Smooth muscle cell of the brain vasculature (primary cell): ENCODE measurements around the gene FGF4.

Experiments
- DNase-seq: peaks from one replicate; pipeline ENCODE4 v3.0.0-alpha.2; 2012; ENCODE audit warnings: low read depth, low spot score

FGF4 gene

DNA sequence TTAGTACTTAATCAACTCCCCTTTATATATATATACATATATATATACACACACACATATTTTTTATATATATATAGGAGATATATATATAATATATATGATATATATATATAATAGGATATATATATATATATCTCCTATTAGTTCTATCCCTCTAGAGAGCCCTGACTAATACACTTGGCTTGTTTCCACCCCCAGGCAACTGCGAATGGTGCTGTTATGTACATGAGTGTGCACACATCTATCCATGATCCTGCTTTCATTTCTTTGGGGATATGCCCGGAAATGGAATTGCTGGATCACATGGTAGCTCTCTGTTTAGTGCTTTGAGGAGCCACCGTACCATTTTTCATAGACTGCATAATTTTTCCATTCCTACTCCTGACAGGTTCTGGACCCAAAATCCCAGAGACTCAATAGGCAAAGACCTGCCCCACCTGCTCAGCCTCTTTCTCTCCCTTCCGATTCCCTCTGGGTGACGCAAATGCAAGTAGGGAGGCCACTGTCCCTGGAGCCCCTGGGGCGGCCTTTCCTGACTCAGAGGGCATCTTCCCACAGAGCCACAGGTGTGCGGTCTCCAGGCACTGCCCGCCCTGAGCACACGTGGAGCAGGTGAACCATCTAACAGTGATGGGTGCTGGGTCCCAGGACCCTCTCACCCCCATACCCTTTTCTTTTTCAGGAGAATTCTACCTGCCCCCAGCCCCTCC, 32.1 kb upstream of the FGF4 start:
- DNase-seq = no peak

- no peak for DNase-seq
Observed at GRCh38 chr11:69804769-69805508, 29.8 kb upstream of the FGF4 start.

GRCh38 chr11:69803604-69804218, 28.6 kb upstream of the FGF4 start:
- no peak for DNase-seq

GRCh38 chr11:69803022-69803421, 27.9 kb upstream of the FGF4 start:
- DNase-seq = no peak

DNA sequence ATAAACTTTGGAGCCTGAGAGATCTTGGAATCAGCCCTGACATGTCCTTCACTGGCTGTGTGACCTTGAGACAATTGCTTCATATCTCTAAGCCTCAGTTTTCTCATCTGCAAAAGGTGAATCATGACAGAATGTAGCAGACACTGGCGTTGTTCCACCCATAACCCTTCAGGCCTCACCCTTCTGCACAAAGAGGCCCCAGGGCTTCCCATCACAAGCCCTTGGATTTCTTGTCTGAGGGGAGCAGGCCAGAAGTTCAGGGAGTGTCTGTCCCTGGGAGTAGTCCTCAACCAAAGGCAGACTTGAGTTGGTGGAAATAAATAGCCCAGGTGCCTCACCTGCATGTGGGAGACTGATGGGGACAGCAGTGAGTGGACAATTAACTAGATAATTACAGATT, 27.4 kb upstream of the FGF4 start:
- DNase-seq = no peak

DNA sequence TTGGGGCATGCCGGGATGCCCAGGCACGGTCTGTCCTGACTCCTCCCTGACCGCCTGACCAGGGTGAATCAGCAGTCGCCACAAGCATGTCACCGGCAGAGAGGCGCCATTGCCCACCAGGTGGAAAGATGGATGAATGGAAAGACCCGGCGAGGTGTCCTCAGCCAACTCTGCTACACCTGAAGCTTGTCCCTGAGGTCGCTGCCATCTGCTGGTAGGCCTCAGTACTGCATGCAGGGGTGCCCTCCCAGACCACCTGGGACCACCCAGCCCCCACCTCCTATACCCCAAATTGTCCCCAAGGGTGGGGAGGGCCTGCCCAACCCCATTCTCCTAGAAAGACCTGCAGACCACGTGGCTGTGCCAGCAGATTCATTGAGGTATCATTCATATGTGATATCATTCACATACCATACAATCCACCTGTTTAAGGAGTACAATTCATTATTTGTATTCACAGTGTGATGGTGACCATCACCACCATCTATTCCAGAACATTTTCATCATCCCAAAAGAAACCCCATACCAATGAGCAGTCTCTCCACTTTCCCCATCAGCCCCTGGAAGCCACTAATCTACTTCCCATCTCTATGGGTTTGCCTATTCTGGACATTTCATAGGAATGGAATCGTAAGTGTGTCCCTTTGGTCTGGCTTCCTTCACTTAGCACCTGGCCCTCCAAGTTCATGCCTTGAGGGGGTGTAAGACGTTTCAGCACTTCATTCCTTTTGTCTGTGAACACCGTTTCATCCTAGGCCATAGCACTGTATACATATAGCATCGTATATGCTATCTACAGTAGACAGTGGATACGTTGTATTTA, 26.6 kb upstream of the FGF4 start:
- no peak for DNase-seq

GRCh38 chr11:69800278-69800677, 25.1 kb upstream of the FGF4 start:
- DNase-seq = no peak

GRCh38 chr11:69799582-69799981, 24.4 kb upstream of the FGF4 start:
- no peak for DNase-seq

- no peak for DNase-seq
Observed at GRCh38 chr11:69799097-69799496, 24.0 kb upstream of the FGF4 start.

GRCh38 chr11:69797737-69798528, 22.8 kb upstream of the FGF4 start:
- no peak for DNase-seq

GRCh38 chr11:69797156-69797555, 22.0 kb upstream of the FGF4 start:
- DNase-seq = no peak

- no peak for DNase-seq
Observed at GRCh38 chr11:69796063-69796462, 20.9 kb upstream of the FGF4 start.

- DNase-seq = no peak
Observed at GRCh38 chr11:69791276-69792180, 16.4 kb upstream of the FGF4 start.

DNA sequence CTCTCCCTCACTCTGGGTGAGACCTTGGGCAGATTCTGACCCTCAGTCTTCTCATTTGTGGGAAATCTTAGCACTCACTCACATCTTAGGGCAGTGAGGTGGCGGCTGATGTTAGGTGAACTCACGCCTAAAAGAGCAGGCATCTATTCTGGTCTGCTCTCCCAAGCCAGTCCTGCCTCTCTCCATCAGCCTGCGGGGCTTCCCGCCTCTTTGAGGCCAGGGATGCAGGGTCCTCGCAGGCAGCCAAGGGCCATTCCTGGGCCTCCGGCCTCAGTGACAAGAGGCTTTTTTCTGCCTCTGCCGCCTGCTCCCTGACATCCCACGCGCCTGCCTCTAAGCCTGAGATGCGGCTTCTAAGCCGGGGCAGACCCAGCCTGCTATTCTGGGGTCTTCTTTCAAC, 13.8 kb upstream of the FGF4 start:
- no peak for DNase-seq

GRCh38 chr11:69787906-69788305, 12.8 kb upstream of the FGF4 start:
- no peak for DNase-seq

DNA sequence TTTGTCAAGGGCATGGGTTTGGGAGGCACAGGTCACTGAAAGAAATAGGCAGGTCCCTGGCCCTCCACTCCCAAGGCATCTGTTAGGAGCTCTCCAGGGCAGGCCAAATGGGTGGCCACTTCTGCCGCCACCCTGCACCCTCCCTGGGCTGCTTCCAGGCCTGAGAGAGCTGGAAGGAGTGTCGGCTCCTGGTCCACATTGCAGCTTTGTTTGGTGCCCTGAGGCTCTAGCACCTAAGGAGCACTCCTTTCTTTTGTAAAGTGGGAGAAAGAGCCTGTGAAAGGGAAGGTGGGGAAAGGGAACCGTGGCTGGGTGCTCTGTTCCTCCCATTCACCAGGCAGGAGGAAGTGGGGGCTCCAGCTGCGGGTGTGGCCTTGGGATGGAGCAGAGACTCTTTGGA, 12.3 kb upstream of the FGF4 start:
- DNase-seq = no peak

DNA sequence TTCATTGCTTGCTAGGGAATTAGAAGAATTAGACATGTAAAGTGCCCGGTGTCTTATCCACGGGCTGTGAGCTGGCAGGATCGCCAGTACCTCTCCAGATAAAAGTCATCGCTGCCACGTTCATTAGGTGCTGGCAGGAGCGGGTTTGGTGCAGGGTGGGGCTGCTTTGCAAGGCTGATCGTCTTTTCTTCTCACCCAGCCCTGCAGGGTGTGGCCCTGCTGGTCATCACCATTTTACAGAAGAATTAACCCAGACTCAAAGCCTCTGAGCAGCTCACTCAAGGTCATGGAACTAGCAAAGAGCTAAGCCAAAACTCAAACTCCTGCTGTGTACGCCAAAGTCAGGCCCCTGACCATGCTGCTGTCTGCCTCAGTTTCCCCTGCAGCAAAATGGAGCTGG, 6.1 kb upstream of the FGF4 start:
- DNase-seq = no peak

DNA sequence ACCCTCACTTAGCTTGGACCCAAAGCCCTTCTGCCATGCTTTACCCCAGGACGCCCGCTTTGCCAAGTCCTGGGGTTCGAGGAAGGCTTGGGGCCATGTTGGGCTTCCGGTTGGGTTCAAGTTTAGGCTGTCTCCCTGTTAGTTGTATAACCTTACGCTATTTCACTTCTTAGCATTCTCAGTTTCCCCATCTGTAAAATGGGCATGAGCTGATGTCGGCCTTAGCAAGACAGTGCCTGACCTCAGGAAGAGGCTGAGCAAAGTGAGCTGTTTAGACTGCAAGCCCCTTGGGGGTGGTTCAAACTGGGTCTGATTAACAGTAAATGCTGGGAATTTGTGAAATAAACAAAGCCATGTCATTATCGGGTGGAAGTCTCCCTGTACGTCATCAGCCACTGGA, 3.2 kb upstream of the FGF4 start:
- no peak for DNase-seq

DNA sequence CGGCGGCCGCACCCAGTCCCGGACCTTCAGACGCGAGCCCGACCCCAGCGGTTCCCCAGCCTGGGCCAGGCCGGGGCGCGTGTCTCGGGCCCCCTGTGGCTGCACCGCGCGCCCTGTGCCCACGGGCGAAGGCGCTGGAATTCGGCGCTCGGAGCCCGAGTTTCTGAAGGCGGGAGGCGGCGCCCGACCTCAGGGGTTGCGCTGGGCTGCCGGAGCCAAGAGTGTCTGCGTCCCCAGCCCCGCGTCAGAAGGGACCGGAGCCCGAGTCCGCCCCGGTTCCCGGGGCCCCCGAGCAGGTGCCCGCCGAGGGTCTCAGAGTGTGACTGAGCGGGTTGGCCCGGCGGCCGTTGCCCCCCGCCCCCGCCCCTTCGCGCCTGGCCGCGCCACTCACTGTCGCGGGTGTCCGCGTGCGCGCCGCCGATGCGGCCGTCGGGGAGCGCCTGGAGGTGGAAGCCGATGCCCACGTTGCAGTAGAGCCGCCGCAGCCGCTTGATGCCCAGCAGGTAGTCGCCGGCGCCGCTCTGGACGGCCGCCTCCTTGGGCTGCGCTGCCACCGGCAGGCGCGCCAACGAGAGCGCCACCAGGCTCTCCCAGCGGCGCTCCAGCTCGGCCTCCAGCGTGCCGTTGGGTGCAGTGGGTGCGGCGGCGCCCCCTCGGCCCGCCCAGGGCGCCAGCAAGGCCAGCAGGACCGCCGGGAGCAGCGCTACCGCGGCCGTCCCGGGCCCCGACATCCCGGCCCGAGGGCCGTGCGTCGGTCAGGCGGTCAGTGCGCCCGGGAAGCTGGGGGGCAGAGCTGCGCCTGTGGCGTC, 583 bp downstream of the FGF4 start:
- DNase-seq = no peak
